ENCODE measurements around the gene PRR14.

PRR14 gene

GRCh38 chr16:30659507-30660423 lies 9.0 kb downstream of the PRR14 start:
- peak; percentile 54 for DNase-seq (ENCODE audit: low spot score)

GRCh38 chr16:30660424-30661261 lies 9.9 kb downstream of the PRR14 start:
- peak; percentile 59 for DNase-seq (ENCODE audit: low spot score)

GRCh38 chr16:30662449-30662848 lies 11.7 kb downstream of the PRR14 start:
- no peak for DNase-seq (ENCODE audit: low spot score)

- DNase-seq (ENCODE audit: low spot score): no peak
Observed at GRCh38 chr16:30663038-30663437, 12.3 kb downstream of the PRR14 start.

GRCh38 chr16:30663820-30664219 lies 13.1 kb downstream of the PRR14 start:
- no peak for DNase-seq (ENCODE audit: low spot score)

- DNase-seq (ENCODE audit: low spot score): no peak
Observed at GRCh38 chr16:30664616-30665109, 13.9 kb downstream of the PRR14 start.

GRCh38 chr16:30665155-30665829 lies 14.5 kb downstream of the PRR14 start:
- DNase-seq (ENCODE audit: low spot score): no peak

- no peak for DNase-seq (ENCODE audit: low spot score)
Observed at GRCh38 chr16:30665830-30666190, 15.1 kb downstream of the PRR14 start.

GRCh38 chr16:30666681-30667080 lies 15.9 kb downstream of the PRR14 start:
- no peak for DNase-seq (ENCODE audit: low spot score)

- no peak for DNase-seq (ENCODE audit: low spot score)
Observed at GRCh38 chr16:30667361-30667905, 16.7 kb downstream of the PRR14 start.

- no peak for DNase-seq (ENCODE audit: low spot score)
Observed at GRCh38 chr16:30668393-30668792, 17.6 kb downstream of the PRR14 start.

- no peak for DNase-seq (ENCODE audit: low spot score)
Observed at GRCh38 chr16:30669026-30669902, 18.5 kb downstream of the PRR14 start.

- no peak for DNase-seq (ENCODE audit: low spot score)
Observed at GRCh38 chr16:30669903-30670824, 19.4 kb downstream of the PRR14 start.

- no peak for DNase-seq (ENCODE audit: low spot score)
Observed at GRCh38 chr16:30675143-30675542, 24.4 kb downstream of the PRR14 start.

GRCh38 chr16:30677931-30678585 lies 27.3 kb downstream of the PRR14 start:
- DNase-seq (ENCODE audit: low spot score): no peak

- DNase-seq (ENCODE audit: low spot score): no peak
Observed at GRCh38 chr16:30678586-30678970, 27.8 kb downstream of the PRR14 start.

- no peak for DNase-seq (ENCODE audit: low spot score)
Observed at GRCh38 chr16:30680326-30680725, 29.6 kb downstream of the PRR14 start.

- DNase-seq (ENCODE audit: low spot score): no peak
Observed at GRCh38 chr16:30688701-30689100, 37.9 kb downstream of the PRR14 start.

GRCh38 chr16:30691907-30692306 lies 41.1 kb downstream of the PRR14 start:
- no peak for DNase-seq (ENCODE audit: low spot score)

Data from NAMALWA (cell line).